Ovary (tissue), 9 donors: ENCODE results near the gene KRTAP5-9. TPM values are rescaled to one million over a fixed set of nuclear protein-coding genes. Genes with fewer than 3 reads are reported as not detected.
"Not testable (repeated sequence)": the region's sequence is repeated elsewhere in the genome, so short reads cannot be mapped to it uniquely, and the experiment has no call there.

Experiments
- DNase-seq, 5 donors: peaks; one replicate each; pipeline ENCODE4 v3.0.0-alpha.2; 2019 to 2020
- H3K27ac ChIP-seq, 2 donors: fragments of 200-600 bp; one replicate each; pipeline versions ENCODE4 v1.5.1 to v1.8.0; 2019 to 2022
- H3K27me3 ChIP-seq: fragments of 200-600 bp; one replicate; pipeline ENCODE4 v1.8.0; 2022
- H3K36me3 ChIP-seq: fragments of 200-600 bp; sonication (generic); one replicate; pipeline ENCODE4 v1.5.1; 2019
- H3K4me1 ChIP-seq: one replicate; pipeline ENCODE4 v1.8.1; 2013; ENCODE audit warnings: mild to moderate bottlenecking, moderate library complexity; ENCODE audit not compliant: insufficient read depth
- H3K4me3 ChIP-seq: fragments of 200-600 bp; sonication (generic); one replicate; pipeline ENCODE4 v1.5.1; 2017
- H3K9me3 ChIP-seq, 2 donors: fragments of 200-600 bp in 1 of 2; sonication (generic) in 1 of 2; one replicate each; pipeline versions ENCODE4 v1.5.1 to v1.8.1; 2013 to 2019; ENCODE audit warnings: mild to moderate bottlenecking in 1 of 2, moderate library complexity in 1 of 2
- EP300 ChIP-seq: sonication (generic); formaldehyde crosslinking; IDR thresholded peaks from one replicate; pipeline ENCODE4 v1.6.1; 2017; ENCODE audit warnings: antibody characterized with exemption
- POLR2A ChIP-seq: fragments of 450-650 bp; IDR thresholded peaks from one replicate; pipeline ENCODE4 v1.6.1; 2017; ENCODE audit warnings: antibody characterized with exemption, mild to moderate bottlenecking, moderate library complexity
- WGBS, 3 donors: extraction: QIAGEN DNeasy Blood & Tissue Kit in 1 of 3; methylation state at CpG; one replicate each; pipeline versions ENCODE4 v1.1.5 to v1.1.7; 2013 to 2017; 5-methylcytosine and 5-hydroxymethylcytosine counted together
- intact Hi-C, 4 donors: fragments of 100-400 bp; cut with DNase I; formaldehyde crosslinking; loops; one replicate each; pipeline versions ENCODE4 v1.11.0 to v1.15.1; 2022 to 2023
- polyA plus RNA-seq, 2 donors: library from polyadenylated mRNA; stranded (reverse); fragments of 200-250 nt in 1 of 2; fragments of 350-450 nt in 1 of 2; fragmentation: Illumina TruSeq in 1 of 2; extraction: RNeasy Lipid Tissue Mini Kit (QIAGEN cat#74804) in 1 of 2; gene quantifications; one replicate each; pipeline ENCODE4 v1.2.3, GENCODE V29; 2013 to 2014
- total RNA-seq, 7 donors: library from RNA; depleted of rRNA in 2 of 7; stranded (reverse); fragments of >200 nt in 2 of 7; fragmentation: NEBNext Ultra II Directional in 3 of 7; extraction: Animal tissue kit (Norgen Biotek cat#: 25700) in 3 of 7; gene quantifications; one replicate each; pipeline versions ENCODE4 v1.1.0 to v1.2.4, GENCODE V29; 2016 to 2023
- TF ChIP-seq, protein P1 (sequence below), 3 donors: fragments of 450-650 bp in 2 of 3; fragments of 200-600 bp in 1 of 3; IDR thresholded peaks; one replicate each; pipeline versions ENCODE4 v1.5.1 to v1.8.0; 2016 to 2022; ENCODE audit warnings: antibody characterized with exemption in 3 of 3, mild to moderate bottlenecking in 1 of 3
- donor health status: DM: no; HTN: no; CAD: no; lungs with moderate emphysema.
- donor health status: DM: no; HTN: no; CAD: no.
- donor health status: Bipolar disorder and iron deficiency.
- donor health status: DM: yes; HTN: yes; CAD: no.
- donor health status: DM: no; HTN: no; CAD: no.
- donor health status: DM: yes; HTN: yes; CAD: no.

Gene KRTAP5-9
- total and polyA plus RNA-seq, 9 donors: 0.17 to 0.77 (median 0.46) TPM; not detected in 6

DNA sequence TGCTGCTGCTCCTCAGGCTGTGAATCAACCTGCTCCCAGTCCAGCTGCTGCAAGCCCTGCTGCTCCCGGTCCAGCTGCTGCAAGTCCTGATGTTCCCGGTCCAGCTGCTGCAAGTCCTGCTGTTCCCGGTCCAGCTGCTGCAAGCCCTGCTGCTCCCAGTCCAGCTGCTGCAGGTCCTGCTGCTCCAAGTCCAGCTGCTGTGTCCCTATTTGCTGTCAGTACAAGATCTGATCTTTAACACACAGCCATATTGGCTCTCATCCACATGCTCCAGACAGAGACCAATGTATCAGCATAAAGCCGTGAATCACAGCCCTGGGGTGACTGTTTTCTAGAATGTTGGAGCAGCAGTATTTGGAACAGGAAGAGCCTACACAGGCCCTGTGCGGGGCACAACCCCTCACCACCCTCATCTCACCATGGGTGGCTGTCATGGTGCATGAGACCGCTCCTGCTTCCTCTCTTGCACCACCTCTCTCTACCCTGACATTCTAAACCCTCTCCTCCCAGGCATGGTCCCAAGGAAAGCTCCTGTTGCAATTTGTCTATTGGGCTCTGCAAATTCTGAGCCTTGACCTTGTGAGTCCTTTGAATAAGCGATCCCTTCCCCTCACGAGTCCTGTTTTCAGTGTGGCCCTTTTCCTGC, 20.6 kb downstream of the KRTAP5-9 start:
- Histone ChIP-seq H3K27ac (no peak overlapping the region), H3K9me3 (no peaks in the 10 kb centered on the region), H3K4me1 (no peaks in the 10 kb centered on the region), H3K4me3 (no peak overlapping the region), H3K27me3 (no peaks in the 10 kb centered on the region), H3K36me3 (no peaks in the 10 kb centered on the region)
- 15 to 28% (median 20%) methylated on average over 8 of the region's 8 CpGs for WGBS, 3 donors
- TF ChIP-seq POLR2A (no peak), EP300 (no peak)
- TF ChIP-seq, protein P1, sequence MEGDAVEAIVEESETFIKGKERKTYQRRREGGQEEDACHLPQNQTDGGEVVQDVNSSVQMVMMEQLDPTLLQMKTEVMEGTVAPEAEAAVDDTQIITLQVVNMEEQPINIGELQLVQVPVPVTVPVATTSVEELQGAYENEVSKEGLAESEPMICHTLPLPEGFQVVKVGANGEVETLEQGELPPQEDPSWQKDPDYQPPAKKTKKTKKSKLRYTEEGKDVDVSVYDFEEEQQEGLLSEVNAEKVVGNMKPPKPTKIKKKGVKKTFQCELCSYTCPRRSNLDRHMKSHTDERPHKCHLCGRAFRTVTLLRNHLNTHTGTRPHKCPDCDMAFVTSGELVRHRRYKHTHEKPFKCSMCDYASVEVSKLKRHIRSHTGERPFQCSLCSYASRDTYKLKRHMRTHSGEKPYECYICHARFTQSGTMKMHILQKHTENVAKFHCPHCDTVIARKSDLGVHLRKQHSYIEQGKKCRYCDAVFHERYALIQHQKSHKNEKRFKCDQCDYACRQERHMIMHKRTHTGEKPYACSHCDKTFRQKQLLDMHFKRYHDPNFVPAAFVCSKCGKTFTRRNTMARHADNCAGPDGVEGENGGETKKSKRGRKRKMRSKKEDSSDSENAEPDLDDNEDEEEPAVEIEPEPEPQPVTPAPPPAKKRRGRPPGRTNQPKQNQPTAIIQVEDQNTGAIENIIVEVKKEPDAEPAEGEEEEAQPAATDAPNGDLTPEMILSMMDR (IDR thresholded peaks at IDR 0.05): no peak
- no peak for DNase-seq
- intact Hi-C loops: no loop called here

DNA sequence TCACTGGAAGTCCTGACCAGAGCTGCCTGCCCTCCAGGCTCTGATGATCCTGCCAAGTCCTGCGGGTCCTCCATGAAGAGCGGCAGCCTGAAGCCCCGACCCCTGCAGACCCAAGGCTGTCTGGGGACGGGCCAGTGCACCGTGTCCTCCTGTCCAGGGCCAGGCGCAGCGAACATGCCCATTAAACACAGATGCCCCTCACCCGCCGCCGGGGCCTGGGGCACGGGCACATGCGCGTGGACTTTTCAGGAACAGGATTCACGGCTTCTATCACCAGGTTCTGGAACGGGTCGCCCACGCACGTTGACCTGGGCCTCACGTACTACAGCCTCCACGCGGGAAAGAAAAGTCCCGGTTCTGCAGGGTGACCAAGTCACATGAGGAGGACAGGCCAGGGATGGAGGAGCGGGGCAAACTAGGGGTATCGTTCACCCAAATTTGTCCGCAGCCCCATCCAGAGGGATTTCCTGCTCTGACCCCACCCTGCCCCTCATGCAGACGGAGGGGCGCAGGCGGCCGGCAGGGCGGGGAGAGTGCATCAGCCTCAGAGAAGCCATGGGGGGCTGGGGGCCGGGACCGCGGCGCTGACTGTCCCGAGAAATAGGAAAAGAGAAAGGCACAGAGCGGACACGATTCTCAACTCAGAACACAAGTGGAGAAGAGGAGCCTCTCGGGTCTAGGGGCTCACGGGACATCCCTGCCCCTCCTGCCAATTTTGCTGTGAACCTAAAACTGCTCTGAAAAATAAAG, 23.1 kb downstream of the KRTAP5-9 start:
- H3K27me3 ChIP-seq, H3K4me1 ChIP-seq, H3K4me3 ChIP-seq, intact Hi-C loops, H3K9me3 ChIP-seq, H3K36me3 ChIP-seq, H3K27ac ChIP-seq, DNase-seq: not testable (repeated sequence)
- 80 to 83% (median 81%) methylated on average over 36 to 38 of the region's 39 CpGs for WGBS, 3 donors

DNA sequence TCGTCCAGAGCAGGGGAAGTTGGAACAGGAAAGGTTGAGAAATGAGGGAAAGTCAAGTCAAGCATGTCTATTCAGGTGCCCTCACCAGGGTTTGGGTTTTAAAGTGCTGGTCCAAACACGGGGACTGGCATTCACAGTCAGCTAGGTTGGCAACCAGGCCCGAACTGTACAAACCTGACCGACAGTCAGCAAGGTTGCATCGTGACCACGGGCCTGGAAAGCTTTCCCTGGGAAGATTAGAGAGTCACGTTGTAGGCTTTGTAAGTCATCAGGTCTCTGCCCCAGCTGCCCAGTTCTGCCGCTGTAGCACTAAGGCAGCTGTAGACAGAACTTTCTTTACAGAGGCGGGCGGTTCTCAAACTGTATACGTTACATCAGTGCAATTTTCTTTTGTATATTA, 24.6 kb downstream of the KRTAP5-9 start:
- intact Hi-C loops: no loop called here

GRCh38 chr11:71574418-71574817, 26.2 kb downstream of the KRTAP5-9 start:
- Histone ChIP-seq H3K27me3 (no peaks in the 10 kb centered on the region), H3K9me3 (no peaks in the 10 kb centered on the region), H3K4me3 (no peak overlapping the region), H3K36me3 (no peaks in the 10 kb centered on the region), H3K27ac (no peak overlapping the region), H3K4me1 (no peaks in the 10 kb centered on the region)
- intact Hi-C loops: no loop called here
- DNase-seq: no peak
- WGBS, 3 donors: 43 to 64% (median 55%) methylated on average over 5 of the region's 5 CpGs
- TF ChIP-seq POLR2A (no peak), EP300 (no peak)
- TF ChIP-seq, protein P1 (IDR thresholded peaks at IDR 0.05): no peak

More for the DNA sequence above, 24.6 kb downstream of the KRTAP5-9 start:
- no peaks in the 10 kb centered on the region for H3K27me3 ChIP-seq
- H3K27ac ChIP-seq: no peak overlapping the region
- no peaks in the 10 kb centered on the region for H3K9me3 ChIP-seq
- H3K36me3 ChIP-seq: no peaks in the 10 kb centered on the region
- no peak for DNase-seq
- no peak for TF ChIP-seq POLR2A
- TF ChIP-seq EP300: no peak
- H3K4me1 ChIP-seq: no peaks in the 10 kb centered on the region
- 84 to 90% (median 85%) methylated on average over 11 of the region's 11 CpGs for WGBS, 3 donors
- H3K4me3 ChIP-seq: no peak overlapping the region

GRCh38 chr11:71575723-71576424, 27.7 kb downstream of the KRTAP5-9 start:
- 67 to 80% (median 78%) methylated on average over 4 of the region's 4 CpGs for WGBS, 3 donors
- DNase-seq: no peak
- H3K4me3 ChIP-seq: no peak overlapping the region
- TF ChIP-seq EP300 (no peak), POLR2A (no peak)
- TF ChIP-seq, protein P1 (IDR thresholded peaks at IDR 0.05): no peak
- H3K27ac ChIP-seq: no peak overlapping the region
- no peaks in the 10 kb centered on the region for H3K9me3 ChIP-seq
- no peaks in the 10 kb centered on the region for H3K27me3 ChIP-seq
- intact Hi-C loops: no loop called here
- H3K4me1 ChIP-seq: no peaks in the 10 kb centered on the region
- H3K36me3 ChIP-seq: no peaks in the 10 kb centered on the region

GRCh38 chr11:71576688-71577465, 28.7 kb downstream of the KRTAP5-9 start:
- intact Hi-C loops, H3K9me3 ChIP-seq, H3K4me3 ChIP-seq, H3K36me3 ChIP-seq, DNase-seq, H3K4me1 ChIP-seq, H3K27me3 ChIP-seq, H3K27ac ChIP-seq: not testable (repeated sequence)
- WGBS, 3 donors: 83 to 88% (median 85%) methylated on average over 37 to 40 of the region's 41 CpGs
